ENCODE measurements around the gene ZNF71. TPM values are rescaled to one million over a fixed set of nuclear protein-coding genes. Genes with fewer than 3 reads are reported as not detected.

Gene ZNF71
- total RNA-seq, 1 donor from 2014 or later, result 5.8 TPM

- H3K36me3 ChIP-seq, result peaks cover 15% of the 10 kb centered on the region
- H3K27ac ChIP-seq, result no peak overlapping the region
- DNase-seq (no peak), ATAC-seq (no peak)
- intact Hi-C loops (cut with DNase I), result no loop called here
- H3K9me3 ChIP-seq, result peaks cover 85% of the 10 kb centered on the region
- H3K4me3 ChIP-seq, result no peak overlapping the region
- H3K27me3 ChIP-seq (ENCODE audit: low read depth), result no peaks in the 10 kb centered on the region
- no peak for TF ChIP-seq CTCF (IDR thresholded peaks at IDR 0.05)
- H3K4me1 ChIP-seq, result no peaks in the 10 kb centered on the region
Observed at GRCh38 chr19:56619121-56619520, 24.0 kb downstream of the ZNF71 start.

DNA sequence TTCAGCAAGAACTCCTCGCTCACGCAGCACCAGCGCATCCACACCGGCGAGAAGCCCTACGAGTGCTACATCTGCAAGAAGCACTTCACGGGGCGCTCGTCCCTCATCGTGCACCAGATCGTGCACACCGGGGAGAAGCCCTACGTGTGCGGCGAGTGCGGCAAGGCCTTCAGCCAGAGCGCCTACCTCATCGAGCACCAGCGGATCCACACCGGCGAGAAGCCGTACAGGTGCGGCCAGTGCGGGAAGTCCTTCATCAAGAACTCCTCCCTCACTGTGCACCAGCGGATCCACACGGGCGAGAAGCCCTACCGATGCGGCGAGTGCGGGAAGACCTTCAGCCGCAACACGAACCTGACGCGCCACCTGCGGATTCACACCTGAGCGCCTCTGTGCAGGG, 27.3 kb downstream of the ZNF71 start:
- no peak for ATAC-seq
- no peaks in the 10 kb centered on the region for H3K27me3 ChIP-seq (ENCODE audit: low read depth)
- peaks cover 15% of the 10 kb centered on the region for H3K36me3 ChIP-seq
- peaks cover 80% of the 10 kb centered on the region for H3K9me3 ChIP-seq
- H3K27ac ChIP-seq, result no peak overlapping the region
- DNase-seq, result no peak
- H3K4me1 ChIP-seq, result no peaks in the 10 kb centered on the region
- H3K4me3 ChIP-seq, result no peak overlapping the region
- intact Hi-C loops (cut with DNase I), result no loop called here
- TF ChIP-seq CTCF (IDR thresholded peaks at IDR 0.05), result no peak

GRCh38 chr19:56623006-56623405, 27.9 kb downstream of the ZNF71 start:
- H3K27ac ChIP-seq, result no peak overlapping the region
- H3K4me3 ChIP-seq, result no peak overlapping the region
- DNase-seq (no peak), ATAC-seq (no peak)
- H3K4me1 ChIP-seq, result no peaks in the 10 kb centered on the region
- no peak for TF ChIP-seq CTCF (IDR thresholded peaks at IDR 0.05)
- intact Hi-C loops (cut with DNase I), result no loop called here
- no peaks in the 10 kb centered on the region for H3K27me3 ChIP-seq (ENCODE audit: low read depth)
- peaks cover 15% of the 10 kb centered on the region for H3K36me3 ChIP-seq
- H3K9me3 ChIP-seq, result peaks cover 84% of the 10 kb centered on the region

DNA sequence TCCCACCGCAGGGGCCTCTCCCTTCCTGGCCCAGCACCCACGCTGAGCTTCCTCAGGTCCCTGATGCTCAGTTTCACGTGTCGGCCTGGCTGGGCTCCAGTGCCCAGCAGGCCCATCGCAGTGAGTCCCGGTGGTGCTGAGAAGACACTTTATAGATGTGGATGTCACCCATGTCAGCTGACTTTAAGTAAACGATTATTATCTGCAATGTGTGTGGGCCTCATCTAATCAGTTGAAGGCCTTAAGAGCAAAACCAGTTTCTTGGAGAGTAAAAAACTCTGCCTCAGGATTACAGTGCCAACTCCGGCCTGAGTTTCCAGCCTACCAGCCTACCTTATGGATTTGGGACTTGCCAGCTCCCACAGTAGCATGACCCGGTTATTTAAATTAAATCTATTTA, 30.6 kb downstream of the ZNF71 start:
- peaks cover 15% of the 10 kb centered on the region for H3K36me3 ChIP-seq

DNA sequence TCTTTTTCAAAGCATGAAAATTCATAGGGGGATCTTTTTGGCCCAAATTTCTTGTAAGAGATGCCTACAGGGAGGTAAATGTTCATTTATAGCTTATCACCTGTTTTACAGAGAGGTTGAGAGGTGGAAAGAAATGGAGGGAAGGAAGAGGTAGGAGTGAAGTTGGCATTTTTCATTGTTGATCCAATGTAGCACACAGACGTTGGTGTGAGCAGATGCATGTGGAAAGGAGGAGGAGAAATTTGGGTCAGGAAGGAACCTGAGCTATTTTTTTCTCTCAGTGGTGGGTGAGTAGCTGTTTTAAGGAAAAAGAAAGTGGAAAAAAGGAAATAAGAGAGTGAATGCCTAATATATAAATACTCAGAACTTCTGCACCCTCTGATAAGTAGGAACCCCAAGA, 37.9 kb downstream of the ZNF71 start:
- Histone ChIP-seq H3K27ac (no peak overlapping the region), H3K4me1 (no peaks in the 10 kb centered on the region), H3K9me3 (peaks cover 70% of the 10 kb centered on the region), H3K4me3 (no peak overlapping the region), H3K27me3 (ENCODE audit: low read depth) (no peaks in the 10 kb centered on the region), H3K36me3 (no peaks in the 10 kb centered on the region)
- ATAC-seq (no peak), DNase-seq (no peak)
- no peak for TF ChIP-seq CTCF (IDR thresholded peaks at IDR 0.05)
- intact Hi-C loops (cut with DNase I), result no loop called here

More for the DNA sequence above, 30.6 kb downstream of the ZNF71 start:
- no peak for TF ChIP-seq CTCF (IDR thresholded peaks at IDR 0.05)
- intact Hi-C loops (cut with DNase I), result no loop called here
- H3K27ac ChIP-seq, result no peak overlapping the region
- H3K4me1 ChIP-seq, result no peaks in the 10 kb centered on the region
- H3K27me3 ChIP-seq (ENCODE audit: low read depth), result no peaks in the 10 kb centered on the region
- ATAC-seq (no peak), DNase-seq (no peak)
- no peak overlapping the region for H3K4me3 ChIP-seq
- peaks cover 86% of the 10 kb centered on the region for H3K9me3 ChIP-seq

Data from lower lobe of right lung (tissue), 2 donors.